CD1c-positive myeloid dendritic cell (primary cell): ENCODE measurements around the gene ZBP1.
A peak's percentile ranks its signal among the peaks of the same experiment; 100 is the strongest.
"Not testable (repeated sequence)": the region's sequence is repeated elsewhere in the genome, so short reads cannot be mapped to it uniquely, and the experiment has no call there.

Source experiments
- DNase-seq: peaks from one replicate; pipeline ENCODE4 v3.0.0-alpha.2; 2016; ENCODE audit errors: extremely low spot score

The ZBP1 gene

DNA sequence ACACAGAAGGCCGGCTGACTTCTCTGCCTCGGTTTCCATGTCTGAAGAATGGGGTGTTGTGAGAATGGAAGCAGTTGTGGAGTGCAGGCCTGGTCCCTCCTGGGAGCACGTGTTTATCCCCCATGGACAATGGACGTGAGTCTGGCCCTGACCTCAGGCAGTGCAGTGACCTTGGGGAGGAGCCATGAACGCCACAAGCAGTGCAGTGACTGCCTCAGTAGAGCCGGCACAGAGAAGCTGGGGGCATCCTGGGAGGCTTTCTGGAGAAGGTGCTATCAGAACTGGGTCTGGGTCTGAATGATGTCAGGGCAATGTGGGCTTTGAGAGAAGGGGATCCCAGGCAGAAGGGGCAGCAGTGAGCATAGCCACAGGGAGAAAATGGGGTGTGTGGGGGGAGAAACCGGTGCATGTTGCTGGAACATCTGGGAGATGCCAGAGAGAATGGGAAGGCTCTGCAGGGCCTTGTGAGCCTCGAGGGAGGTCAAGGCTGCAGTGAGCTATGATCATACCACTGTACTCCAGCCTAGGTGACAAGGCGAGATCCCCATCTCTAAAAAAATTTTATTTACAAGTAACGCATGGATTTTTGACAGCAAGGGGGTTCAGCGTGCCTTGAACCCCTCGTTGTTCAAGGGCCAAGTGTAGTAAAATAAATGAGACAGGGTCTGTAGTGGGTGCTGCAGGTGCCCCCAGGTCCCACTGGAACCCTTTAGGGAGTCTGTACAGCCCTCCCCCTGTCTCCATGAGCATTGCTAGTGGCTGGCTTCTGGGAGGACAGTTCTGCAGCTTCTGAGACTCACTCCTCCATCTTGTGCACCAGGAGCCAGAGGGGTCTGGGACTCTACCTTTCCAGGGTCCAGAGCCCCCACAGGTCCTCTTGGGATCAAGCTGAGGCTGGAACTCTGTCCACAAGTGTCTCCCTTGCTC, 27.0 kb upstream of the ZBP1 start:
- DNase-seq: no peak

DNA sequence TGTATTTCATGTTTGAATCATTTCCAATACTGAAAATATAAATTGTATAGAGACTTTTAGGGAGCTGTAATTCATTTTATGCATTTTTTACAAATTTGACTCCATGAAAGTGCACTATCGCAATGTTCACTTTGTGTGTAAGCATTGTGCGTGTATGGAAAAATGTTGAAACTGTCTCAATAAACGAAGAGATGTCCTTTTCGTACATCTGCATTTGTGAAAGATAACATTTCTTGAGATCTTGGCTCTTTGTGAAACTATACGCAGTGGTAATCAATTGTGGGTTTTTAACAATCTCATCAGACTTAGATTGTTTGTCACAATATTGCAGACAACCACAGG, 18.6 kb upstream of the ZBP1 start:
- no peak for DNase-seq

DNA sequence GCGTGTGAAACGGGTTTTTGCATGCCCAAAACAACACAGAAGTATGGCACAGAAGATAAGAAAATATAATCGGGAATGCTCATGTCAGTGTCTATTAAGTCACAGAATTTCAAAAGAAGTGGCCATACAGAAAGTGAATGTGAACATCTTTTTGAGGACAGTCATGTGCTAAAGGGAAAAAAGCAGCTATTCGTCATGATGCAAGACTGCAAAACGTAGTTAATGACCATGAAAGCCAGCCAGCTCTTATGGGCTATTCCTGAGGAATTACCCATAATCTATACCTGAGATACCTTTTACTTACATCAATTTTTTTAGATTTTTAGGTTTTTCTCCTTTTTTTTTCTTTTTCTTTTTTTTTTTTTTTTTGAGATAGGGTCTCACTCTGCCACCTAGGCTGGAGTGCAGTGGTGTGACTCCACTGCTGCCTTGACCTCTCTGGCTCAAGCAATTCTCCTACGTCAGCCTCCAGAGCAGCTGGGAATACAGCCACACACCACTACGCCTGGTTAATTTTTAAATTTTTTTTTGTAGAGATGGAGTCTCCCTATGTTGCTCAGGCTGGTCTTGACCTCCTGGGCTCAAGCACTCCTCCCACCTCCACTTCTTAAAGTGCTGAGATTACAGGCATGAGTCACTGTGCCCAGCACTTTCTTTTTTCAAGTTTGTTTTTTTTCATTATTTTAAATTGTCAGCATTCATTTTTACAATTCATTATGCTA, 18.1 kb upstream of the ZBP1 start:
- no peak for DNase-seq

DNA sequence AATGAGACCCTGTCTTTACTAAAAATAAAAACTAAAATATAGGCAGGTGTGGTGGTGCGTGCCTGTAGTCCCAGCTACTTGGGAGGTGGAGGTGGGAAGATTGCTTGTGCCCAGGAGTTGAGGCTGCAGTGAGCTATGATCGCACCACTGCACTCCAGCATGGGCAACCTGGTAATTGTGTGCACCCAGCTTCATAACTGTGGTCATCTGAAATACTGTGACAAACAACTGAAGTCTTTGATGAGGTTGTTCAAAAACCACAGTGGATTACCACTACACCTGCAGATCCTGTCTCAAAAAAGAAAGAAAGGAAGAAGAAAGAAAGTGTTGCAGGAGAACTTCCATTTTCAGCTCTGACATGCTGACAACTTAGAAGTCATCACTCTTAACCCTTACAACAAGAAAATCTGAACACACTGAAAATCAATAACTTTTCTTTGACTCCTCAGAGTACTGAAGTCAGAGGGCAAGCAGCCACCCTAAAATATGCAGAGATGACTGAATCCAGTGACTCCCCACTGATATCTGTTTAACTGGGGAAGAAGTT, 13.8 kb upstream of the ZBP1 start:
- DNase-seq: no peak

DNA sequence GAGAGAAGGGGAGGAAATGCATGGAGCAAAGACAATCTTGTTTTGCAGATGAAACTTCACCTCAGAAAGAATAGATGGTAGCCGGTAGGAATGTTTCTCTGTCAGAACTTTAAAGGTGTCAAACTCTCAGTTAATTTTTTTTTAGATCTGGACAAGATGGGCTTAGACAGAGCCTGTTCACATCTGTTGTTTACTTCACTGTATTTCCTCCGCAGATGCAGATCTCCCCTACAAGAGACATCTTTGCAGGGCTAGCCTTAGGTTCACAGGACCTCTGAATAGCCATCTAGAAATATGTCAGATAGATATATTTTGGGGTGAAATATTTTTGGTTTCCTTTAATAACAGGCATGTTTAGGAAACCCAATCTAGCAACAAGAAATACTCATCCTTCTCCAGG, 12.1 kb upstream of the ZBP1 start:
- no peak for DNase-seq

GRCh38 chr20:57630061-57630460, 9.8 kb upstream of the ZBP1 start:
- DNase-seq: peak; percentile 46

- not testable (repeated sequence) for DNase-seq
Measured at GRCh38 chr20:57629491-57629901, 9.3 kb upstream of the ZBP1 start.

DNA sequence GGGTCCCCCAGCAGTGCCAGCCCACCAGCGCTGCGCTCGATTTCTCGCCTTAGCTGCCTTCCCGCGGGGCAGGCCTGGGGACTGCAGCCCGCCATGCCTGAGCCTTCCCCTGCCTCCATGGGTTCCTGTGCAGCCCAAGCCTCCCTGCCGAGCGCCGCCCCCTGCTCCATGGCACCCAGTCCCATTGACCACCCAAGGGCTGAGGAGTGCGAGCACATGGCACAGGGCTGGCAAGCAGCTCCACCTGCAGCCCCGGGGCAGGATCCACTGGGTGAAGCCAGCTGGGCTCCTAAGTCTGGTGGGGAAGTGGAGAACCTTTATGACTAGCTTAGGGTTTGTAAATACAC, 8.7 kb upstream of the ZBP1 start:
- DNase-seq: not testable (repeated sequence)

DNA sequence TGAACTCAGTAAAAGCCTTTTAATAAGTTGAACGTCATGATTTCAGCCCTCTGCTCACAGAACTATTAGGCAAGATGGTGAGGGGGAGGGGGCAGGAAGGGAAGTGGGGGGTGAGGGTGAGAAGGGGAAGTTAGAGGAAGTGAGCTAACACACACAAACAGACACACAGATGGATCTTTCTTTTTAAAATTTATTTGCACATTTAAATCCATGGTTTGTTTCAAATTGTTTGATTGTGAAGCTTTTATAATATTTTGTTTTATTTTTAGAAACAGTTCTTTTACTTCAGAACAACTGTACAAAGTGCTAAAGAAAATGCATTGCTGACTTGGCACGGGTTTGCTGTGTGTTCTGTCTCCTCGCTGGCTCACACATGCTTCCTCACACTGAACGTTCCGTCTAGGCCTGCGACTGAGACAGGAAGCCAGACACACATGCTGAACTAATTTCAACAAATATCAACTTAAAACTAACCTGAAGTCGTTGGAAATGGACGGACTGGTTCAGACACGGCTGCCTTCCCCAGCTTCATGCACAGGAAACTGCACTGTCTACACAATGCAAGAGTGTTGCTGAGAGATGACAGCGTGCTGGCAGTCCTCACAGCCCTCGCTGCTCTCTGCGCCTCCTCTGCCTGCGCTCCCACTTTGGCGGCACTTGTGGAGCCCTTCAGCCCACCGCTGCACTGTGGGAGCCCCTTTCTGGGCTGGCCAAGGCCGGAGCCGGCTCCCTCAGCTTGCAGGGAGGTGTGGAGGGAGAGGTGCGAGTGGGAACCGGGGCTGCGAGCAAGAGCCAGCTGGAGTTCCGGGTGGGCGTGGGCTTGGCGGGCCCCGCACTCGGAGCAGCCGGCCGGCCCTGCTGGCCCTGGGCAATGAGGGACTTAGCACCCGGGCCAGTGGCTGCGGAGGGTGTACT, 8.1 kb upstream of the ZBP1 start:
- peak; percentile 84 for DNase-seq

- DNase-seq: no peak
Measured at GRCh38 chr20:57627339-57627738, 7.1 kb upstream of the ZBP1 start.

GRCh38 chr20:57625978-57626377, 5.8 kb upstream of the ZBP1 start:
- DNase-seq: no peak

DNA sequence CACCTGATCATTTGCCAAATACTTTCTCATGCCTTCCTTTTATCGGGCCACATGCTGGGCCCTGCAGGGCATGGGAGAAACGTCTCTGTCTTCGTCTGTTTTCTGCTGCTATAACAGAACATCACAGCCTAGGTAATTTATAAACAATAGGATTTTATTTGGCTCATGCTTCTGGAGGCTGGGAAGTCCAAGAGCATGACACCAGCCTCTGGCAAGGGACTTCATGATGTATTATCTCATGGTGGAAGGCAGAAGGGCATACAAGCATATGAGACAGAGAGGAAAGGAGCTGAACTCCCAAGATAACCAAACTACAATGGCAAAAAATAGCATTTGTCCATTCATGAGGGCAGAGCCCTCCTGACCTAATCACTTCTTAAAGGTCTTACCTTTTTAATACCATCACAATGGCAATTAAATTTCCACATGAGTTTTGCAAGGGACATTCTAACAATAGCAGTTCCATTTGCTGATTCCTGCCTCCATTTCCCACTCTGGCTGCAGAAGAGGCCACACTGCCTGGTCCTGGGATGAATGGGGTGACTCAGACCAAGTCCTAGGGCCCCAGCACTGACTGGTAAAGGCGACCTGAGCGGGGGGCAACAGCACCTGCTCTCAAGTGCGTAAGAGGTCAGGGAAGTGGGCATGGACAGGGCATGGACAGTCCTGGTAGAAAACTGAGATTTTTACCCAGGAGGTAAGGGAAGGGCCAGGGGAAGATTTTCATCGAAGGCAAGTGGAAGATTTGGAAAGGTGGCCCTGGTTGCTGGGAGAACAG, 5.1 kb upstream of the ZBP1 start:
- DNase-seq: no peak

DNA sequence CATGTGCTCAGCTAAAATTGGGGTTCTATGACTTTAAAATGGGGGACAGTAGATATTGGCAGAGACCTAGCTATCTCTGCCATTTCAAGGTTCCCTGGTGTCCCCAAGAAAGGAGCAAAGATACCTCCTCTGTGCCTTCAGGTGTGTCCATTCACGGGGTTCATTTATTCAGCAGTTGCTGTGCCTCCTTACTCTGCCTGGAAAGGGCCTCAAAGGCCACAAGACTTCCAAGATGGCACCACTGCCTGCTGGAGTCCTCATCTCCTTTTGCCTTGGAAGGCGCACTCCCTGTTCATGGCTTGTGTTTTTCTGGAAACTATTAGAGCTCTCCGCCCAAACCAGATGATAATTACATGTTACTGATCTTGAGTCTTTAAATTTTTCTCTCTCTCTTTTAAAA, 3.9 kb upstream of the ZBP1 start:
- DNase-seq: no peak

- DNase-seq: peak; percentile 51
Measured at GRCh38 chr20:57622579-57623381, 2.6 kb upstream of the ZBP1 start.

GRCh38 chr20:57622201-57622570, 2.0 kb upstream of the ZBP1 start:
- DNase-seq: no peak

- DNase-seq: no peak
Measured at GRCh38 chr20:57621421-57622200, 1.4 kb upstream of the ZBP1 start.

- no peak for DNase-seq
Measured at GRCh38 chr20:57620999-57621398, 773 bp upstream of the ZBP1 start.

- DNase-seq: peak; percentile 69
Measured at GRCh38 chr20:57619051-57619831, 985 bp downstream of the ZBP1 start.

GRCh38 chr20:57618764-57619050, 1.5 kb downstream of the ZBP1 start:
- DNase-seq: no peak
